GM12875 (cell line): Measurements from ENCODE around the gene CD40LG.

Experiments
- H3K4me3 ChIP-seq: one replicate; pipeline ENCODE4 v1.5.1; 2011; ENCODE audit warnings: low read depth, low read length, control low read depth
- CTCF ChIP-seq: IDR thresholded peaks from 2 replicates; pipeline ENCODE4 v1.5.1; 2011; ENCODE audit warnings: low read depth, mild to moderate bottlenecking, control low read depth, inconsistent platforms, low read length, moderate library complexity, borderline replicate concordance; ENCODE audit not compliant: insufficient read depth

The CD40LG gene

DNA sequence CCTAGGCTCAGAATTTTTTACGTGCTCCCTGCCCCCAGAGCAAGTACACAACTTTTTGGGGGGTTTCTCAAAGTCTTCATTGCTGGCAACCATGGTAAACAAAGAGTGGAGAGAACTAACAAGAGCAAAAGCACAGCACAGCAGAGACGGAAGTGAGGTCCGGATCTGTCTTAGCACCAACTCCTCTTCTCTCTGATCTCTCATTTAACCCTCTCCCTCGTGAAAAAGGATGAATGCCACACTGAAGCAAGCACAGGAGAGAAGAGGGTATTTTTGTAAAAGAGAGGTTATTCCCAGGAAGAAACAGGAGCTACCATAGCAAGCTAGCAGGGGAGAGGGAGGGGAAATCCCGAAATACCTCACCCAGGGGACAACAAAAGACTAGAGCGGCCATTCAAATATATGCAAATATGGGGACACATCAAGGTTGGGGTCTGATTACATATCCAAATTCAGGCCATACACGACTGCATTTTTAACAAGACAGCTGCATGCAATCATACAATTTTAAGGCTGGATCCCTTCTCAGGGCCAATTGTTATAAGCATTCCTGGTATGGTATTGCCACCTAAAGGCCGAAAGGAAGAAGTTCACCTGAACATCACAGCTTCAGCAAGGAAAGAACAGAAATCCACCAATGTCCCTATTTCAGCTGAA is 46.6 kb downstream of the CD40LG start:
- peak; percentile 58; the same call in 1 of the 2 replicates for TF ChIP-seq CTCF
- no peak overlapping the region for H3K4me3 ChIP-seq

DNA sequence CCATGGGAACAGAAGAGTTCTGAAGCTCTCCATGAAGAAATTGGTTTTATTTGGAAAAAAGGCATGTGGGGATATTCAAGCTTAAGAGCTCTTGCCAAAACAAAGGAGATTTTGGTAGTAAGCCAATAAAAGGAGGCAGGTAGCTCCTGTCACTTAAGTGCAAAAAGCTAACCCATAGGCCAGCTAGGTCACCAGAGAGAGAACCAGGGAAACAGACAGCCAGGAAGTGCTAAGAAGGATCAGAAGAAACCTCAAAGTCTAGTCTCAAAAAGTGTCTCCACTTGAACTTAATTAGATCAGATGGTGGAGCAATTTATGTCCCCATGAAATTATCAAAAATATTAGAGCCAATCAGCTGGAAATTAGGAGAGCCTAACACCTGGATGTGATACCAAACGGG is 49.2 kb downstream of the CD40LG start:
- H3K4me3 ChIP-seq = no peak overlapping the region
- TF ChIP-seq CTCF = no peak

DNA sequence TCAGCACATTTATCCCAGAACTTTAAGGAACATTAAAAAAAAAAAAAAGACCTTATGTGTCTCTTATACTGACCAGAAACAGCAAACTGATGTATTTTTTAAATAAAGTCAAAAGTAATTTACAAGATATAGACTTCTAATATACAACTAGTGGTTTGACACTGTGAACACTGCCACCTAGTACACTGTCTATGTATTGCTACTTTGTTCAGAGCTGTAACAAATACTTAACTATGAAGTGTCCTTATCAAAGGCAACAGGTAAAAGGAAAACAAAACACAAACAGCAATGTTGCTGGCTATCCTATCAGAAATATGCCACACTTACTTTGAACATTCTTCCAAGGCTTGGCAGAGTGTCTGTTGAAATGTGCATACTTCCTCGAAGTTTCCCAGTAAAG is 60.4 kb downstream of the CD40LG start:
- no peak for TF ChIP-seq CTCF
- H3K4me3 ChIP-seq = no peak overlapping the region
